GM12875 (cell line): ENCODE data around the gene PAIP2.

Experiments used
- H3K4me3 ChIP-seq: one replicate; pipeline ENCODE4 v1.5.1; 2011; ENCODE audit warnings: low read depth, low read length, control low read depth
- CTCF ChIP-seq: IDR thresholded peaks from 2 replicates; pipeline ENCODE4 v1.5.1; 2011; ENCODE audit warnings: low read depth, mild to moderate bottlenecking, control low read depth, inconsistent platforms, low read length, moderate library complexity, borderline replicate concordance; ENCODE audit not compliant: insufficient read depth

PAIP2 gene

GRCh38 chr5:139415869-139416268, 74.2 kb downstream of the PAIP2 start:
- TF ChIP-seq CTCF = no peak
- no peak overlapping the region for H3K4me3 ChIP-seq

GRCh38 chr5:139416651-139417050, 75.0 kb downstream of the PAIP2 start:
- H3K4me3 ChIP-seq = no peak overlapping the region
- no peak for TF ChIP-seq CTCF

DNA sequence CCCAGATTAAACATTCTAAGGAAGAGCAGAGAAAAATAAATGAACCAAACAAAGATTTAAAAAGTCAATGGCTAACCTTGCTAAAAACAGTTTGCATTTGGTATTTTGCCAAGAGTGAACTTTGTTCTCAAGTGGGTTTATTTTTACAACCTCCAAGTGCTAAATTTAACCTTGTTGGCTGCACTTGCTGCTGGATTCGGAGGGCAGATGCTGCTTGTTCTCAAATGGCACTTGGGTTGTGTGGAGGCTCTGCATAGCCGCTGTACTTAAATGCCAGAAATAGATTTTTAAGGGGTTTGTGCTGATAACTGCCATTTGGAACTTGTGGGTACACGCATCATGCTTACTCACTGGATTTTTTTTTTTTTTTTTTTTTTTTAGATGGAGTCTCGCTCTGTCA, 75.6 kb downstream of the PAIP2 start:
- no peak overlapping the region for H3K4me3 ChIP-seq
- no peak for TF ChIP-seq CTCF

- TF ChIP-seq CTCF = no peak
- H3K4me3 ChIP-seq = no peak overlapping the region
Observed at GRCh38 chr5:139418793-139419192, 77.1 kb downstream of the PAIP2 start.
